MM.1S (cell line): ENCODE measurements around the gene BPIFB1.

ENCODE experiments used
- CTCF ChIP-seq: fragments of 300-600 bp; sonication (generic); IDR thresholded peaks from 2 replicates; pipeline ENCODE4 v1.5.1; 2016; ENCODE audit warnings: antibody characterized with exemption, low read length, mixed read lengths
- EZH2 ChIP-seq: fragments of 300-600 bp; sonication (generic); optimal IDR thresholded peaks from 2 replicates; pipeline ENCODE3; 2017; ENCODE audit warnings: low read depth, mild to moderate bottlenecking, antibody characterized with exemption, low read length, mixed read lengths
- EZH2phosphoT487 ChIP-seq: fragments of 300-600 bp; sonication (generic); IDR thresholded peaks from 2 replicates; pipeline ENCODE4 v1.6.1; 2018; ENCODE audit warnings: antibody characterized with exemption, low read length

- TF ChIP-seq CTCF = no peak
- no peak for TF ChIP-seq EZH2
- no peak for TF ChIP-seq EZH2phosphoT487
Observed at GRCh38 chr20:33337531-33338165, 54.6 kb downstream of the BPIFB1 start.
